ENCODE data around the gene ATP2B2.
A peak's percentile ranks its signal among the peaks of the same experiment; 100 is the strongest.

ATP2B2 gene

GRCh38 chr3:10400050-10400748 is 105.2 kb downstream of the ATP2B2 start:
- DNase-seq (ENCODE audit: low read depth) = no peak

GRCh38 chr3:10399634-10400033 is 105.8 kb downstream of the ATP2B2 start:
- no peak for DNase-seq (ENCODE audit: low read depth)

GRCh38 chr3:10398341-10398740 is 107.0 kb downstream of the ATP2B2 start:
- DNase-seq (ENCODE audit: low read depth) = no peak

- DNase-seq (ENCODE audit: low read depth) = no peak
These were observed 107.5 kb downstream of the ATP2B2 start for GRCh38 chr3:10397879-10398278.

GRCh38 chr3:10396931-10397330 is 108.5 kb downstream of the ATP2B2 start:
- no peak for DNase-seq (ENCODE audit: low read depth)

- DNase-seq (ENCODE audit: low read depth) = no peak
These were observed 109.3 kb downstream of the ATP2B2 start for GRCh38 chr3:10396083-10396482.

- no peak for DNase-seq (ENCODE audit: low read depth)
These were observed 109.7 kb downstream of the ATP2B2 start for GRCh38 chr3:10395671-10396070.

GRCh38 chr3:10395196-10395595 is 110.2 kb downstream of the ATP2B2 start:
- no peak for DNase-seq (ENCODE audit: low read depth)

- no peak for DNase-seq (ENCODE audit: low read depth)
These were observed 110.8 kb downstream of the ATP2B2 start for GRCh38 chr3:10394491-10395025.

- DNase-seq (ENCODE audit: low read depth) = no peak
These were observed 111.9 kb downstream of the ATP2B2 start for GRCh38 chr3:10393514-10393913.

- DNase-seq (ENCODE audit: low read depth) = no peak
These were observed 112.4 kb downstream of the ATP2B2 start for GRCh38 chr3:10392906-10393461.

- DNase-seq (ENCODE audit: low read depth) = no peak
These were observed 113.1 kb downstream of the ATP2B2 start for GRCh38 chr3:10392244-10392643.

- no peak for DNase-seq (ENCODE audit: low read depth)
These were observed 114.0 kb downstream of the ATP2B2 start for GRCh38 chr3:10391391-10391790.

- no peak for DNase-seq (ENCODE audit: low read depth)
These were observed 114.6 kb downstream of the ATP2B2 start for GRCh38 chr3:10390641-10391373.

- DNase-seq (ENCODE audit: low read depth) = no peak
These were observed 115.4 kb downstream of the ATP2B2 start for GRCh38 chr3:10389995-10390394.

GRCh38 chr3:10389339-10389738 is 116.0 kb downstream of the ATP2B2 start:
- DNase-seq (ENCODE audit: low read depth) = no peak

- DNase-seq (ENCODE audit: low read depth) = peak; percentile 2
These were observed 117.3 kb downstream of the ATP2B2 start for GRCh38 chr3:10387881-10388609.

GRCh38 chr3:10386121-10386520 is 119.3 kb downstream of the ATP2B2 start:
- no peak for DNase-seq (ENCODE audit: low read depth)

GRCh38 chr3:10384541-10385360 is 120.6 kb downstream of the ATP2B2 start:
- no peak for DNase-seq (ENCODE audit: low read depth)

- no peak for DNase-seq (ENCODE audit: low read depth)
These were observed 121.5 kb downstream of the ATP2B2 start for GRCh38 chr3:10383850-10384248.

All from fibroblast of gingiva (primary cell).